Measurements from ENCODE around the gene TPD52L2.
"Not testable (repeated sequence)": the region's sequence is repeated elsewhere in the genome, so short reads cannot be mapped to it uniquely, and the experiment has no call there.

TPD52L2 gene

DNA sequence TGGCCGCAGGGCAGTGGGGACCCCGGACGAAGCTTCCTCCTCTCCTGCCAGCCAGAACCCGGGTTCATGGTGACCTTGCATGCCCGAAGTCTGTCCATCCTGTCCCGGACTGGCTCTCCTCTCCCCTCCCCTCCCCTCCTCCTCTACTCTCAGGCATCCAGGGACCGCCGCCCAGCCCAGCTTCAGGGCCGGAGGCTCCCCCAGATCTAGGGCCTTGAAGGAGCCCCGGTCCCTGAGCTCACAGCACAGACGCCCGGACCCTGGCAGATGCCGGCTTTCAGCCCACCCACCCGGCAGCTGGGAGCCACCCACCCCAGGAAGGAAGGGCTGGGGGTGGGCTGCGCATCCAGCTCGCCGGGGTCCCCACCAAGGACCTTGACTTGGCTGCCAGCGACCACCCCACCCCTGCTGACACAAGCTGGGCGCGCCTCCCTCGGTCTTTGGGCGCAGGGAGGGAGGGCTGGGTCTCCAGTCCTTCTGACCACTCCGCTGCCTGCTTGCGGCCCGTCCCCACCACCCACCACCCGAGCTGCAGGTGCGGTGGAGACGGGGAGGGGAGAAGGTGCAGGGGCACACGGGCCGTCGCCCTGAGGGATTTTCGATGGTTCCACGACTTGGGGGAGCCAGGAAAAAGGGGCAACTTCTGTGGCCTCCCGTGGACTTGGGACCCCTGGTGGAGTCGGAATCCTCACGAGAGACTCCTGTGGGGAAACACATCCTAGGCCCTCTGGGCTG is 9.5 kb upstream of the TPD52L2 start:
- no peak for DNase-seq (ENCODE audit: low read depth in 2 of 2)

- DNase-seq (ENCODE audit: low read depth in 2 of 2) = no peak
These were observed 9.0 kb upstream of the TPD52L2 start for GRCh38 chr20:63856098-63856511.

DNA sequence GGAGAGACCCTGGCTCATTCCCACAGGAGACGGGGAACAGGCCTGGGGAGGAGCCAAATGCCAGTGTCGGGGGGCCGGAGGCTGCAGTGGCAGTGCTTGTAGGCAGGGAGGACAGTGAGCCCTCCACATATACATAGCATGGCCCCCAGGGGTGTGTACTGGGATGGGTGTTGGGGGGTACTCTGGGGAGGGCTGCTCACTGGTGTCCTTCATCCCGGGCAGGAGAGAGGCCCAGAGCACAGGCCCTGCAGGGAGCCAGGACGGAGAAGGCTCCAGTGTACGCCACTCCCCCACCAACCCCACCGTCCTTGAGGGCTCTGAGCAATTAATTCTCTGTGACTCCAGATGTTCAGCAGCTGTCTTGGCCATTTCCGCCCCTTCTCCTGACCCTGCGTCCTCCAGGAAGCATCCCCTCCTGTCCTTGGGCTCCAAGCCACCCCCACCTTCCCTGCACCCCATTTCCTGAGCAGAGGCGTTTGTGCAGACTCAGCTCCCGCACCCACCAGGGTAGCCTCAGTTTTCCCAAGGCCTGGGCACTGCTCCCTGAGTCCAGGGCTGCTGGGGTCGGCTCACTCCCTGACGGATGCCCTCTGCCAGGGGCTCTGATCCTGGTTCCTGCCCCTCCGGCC is 7.2 kb upstream of the TPD52L2 start:
- DNase-seq (ENCODE audit: low read depth in 2 of 2) = no peak

DNA sequence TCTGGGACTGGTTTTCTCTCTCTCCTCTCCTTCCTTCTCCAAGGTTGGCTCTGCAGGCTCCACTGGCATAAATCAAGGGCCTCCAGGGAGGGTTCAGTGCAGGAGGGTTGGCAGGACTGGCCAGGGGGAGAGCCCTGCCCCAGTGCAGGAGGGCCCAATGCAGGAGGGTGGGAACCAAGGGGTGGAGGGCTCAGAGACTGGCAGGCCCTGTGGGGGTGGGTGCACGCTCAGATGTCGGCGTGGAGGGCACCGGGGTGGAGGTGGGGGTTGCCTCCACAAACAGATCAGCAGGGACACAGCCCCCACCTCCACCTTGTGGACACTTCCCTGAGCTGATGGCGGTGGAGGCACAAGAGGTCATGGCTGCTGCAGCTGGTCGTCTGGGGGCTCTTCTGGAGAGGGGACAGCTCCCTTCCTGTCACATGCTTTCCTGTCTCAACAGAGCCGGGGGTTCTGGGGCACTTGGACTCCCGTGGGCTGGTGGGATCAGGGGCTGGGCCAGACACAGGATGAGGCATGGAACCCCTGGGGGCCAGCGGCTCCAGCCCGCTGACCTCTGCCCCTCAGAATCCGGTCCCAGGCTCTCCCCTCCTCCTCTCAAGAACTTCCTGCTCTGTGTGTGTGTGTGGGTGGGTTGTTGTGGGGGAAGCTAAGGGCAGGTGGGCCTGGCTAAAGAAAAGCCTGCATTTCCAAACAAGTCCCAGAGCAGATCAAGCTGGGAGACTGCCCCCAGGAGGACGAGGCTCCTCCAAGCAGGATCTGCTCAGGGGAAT is 6.5 kb upstream of the TPD52L2 start:
- no peak for DNase-seq (ENCODE audit: low read depth in 2 of 2)

DNA sequence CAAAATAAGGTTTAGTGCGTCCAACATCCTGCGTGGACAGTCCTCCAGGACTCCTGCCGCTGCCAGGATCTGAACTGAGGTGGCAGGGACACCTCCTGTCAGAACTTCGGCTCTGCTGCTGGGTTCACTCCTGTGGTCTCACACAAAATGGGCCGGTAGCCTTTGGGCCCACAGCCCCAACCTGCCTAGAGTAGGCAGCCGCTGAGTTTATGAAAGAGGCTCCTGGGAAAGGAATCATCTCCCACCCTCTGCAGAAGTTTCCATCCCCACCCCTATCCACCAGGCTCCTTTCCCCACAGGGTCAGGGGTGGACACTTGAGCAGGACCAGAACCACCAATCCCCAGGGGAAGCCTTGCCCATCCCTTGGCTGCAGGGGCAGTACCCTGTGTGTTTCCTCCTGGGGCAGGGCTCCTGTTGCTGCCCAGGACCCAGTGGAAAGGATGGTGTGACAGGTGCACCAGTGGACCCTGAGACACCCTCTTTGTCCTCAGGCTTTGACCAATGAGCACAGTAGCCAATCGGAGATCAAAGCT is 5.8 kb upstream of the TPD52L2 start:
- DNase-seq (ENCODE audit: low read depth in 2 of 2) = no peak

- no peak for DNase-seq (ENCODE audit: low read depth in 2 of 2)
These were observed 4.6 kb upstream of the TPD52L2 start for GRCh38 chr20:63860325-63861051.

GRCh38 chr20:63861365-63861934 is 3.6 kb upstream of the TPD52L2 start, which contains the start of gene ABHD16B:
ABHD16B (plus strand) TSS chr20:63861498; CDS start chr20:63861541, 43 bp downstream.
- DNase-seq (ENCODE audit: low read depth in 2 of 2) = no peak

DNA sequence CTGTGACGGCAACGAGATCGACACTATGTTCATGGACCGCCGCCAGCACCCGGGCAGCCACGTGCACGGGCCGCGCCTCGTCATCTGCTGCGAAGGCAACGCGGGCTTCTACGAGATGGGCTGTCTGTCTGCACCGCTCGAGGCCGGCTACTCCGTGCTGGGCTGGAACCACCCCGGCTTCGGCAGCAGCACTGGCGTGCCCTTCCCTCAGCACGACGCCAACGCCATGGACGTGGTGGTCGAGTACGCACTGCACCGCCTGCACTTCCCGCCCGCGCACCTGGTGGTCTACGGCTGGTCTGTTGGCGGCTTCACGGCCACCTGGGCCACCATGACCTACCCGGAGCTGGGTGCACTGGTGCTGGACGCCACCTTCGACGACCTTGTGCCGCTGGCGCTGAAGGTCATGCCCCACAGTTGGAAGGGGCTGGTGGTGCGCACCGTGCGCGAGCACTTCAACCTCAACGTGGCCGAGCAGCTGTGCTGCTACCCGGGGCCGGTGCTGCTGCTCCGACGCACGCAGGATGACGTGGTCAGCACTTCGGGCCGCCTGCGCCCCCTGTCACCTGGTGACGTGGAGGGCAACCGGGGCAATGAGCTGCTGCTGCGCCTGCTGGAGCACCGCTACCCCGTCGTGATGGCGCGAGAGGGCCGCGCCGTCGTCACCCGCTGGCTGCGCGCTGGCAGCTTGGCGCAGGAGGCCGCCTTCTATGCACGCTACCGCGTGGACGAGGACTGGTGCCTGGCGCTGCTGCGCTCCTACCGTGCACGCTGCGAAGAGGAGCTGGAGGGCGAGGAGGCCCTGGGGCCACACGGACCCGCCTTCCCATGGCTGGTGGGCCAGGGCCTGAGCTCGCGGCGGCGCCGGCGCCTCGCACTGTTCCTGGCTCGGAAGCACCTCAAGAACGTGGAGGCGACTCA is 2.8 kb upstream of the TPD52L2 start:
- no peak for DNase-seq (ENCODE audit: low read depth in 2 of 2)

DNA sequence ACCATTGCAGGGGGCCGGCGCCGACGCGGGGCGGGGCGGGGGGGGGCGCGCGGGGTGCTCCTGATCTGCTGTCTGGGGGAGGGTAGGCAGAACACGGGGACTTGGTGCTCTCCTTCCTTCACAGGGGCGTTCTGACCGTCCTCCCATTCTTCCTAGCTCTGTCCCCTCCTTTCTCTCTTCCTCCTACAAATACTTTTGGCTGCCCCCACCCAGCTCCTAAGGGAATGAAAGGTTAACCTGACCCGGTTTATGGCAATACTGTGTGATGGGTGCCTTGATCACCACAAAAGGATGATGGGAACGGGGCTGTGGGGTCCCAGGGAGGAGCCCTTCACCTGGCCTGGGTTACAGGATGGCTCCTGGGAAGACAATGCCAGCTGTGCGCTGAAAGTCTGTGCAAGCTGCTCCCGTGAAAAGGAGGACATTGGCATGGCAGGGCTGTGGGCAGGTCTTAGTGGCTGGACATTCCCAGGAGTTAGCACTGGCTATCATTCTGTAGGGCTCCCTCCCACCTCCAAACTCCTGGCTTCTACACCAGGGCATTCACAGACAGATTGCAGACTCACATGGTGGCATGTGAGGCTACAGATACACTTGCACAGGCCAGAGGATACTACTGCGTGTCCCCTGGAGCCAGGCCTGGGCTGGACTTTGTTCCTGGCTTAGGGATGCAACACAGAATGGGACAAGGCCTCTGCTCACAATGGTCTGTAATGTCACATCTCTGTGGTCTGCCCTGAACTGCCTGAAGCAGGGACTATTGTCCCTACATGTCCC is 1.9 kb upstream of the TPD52L2 start:
- DNase-seq (ENCODE audit: low read depth in 2 of 2) = no peak

DNA sequence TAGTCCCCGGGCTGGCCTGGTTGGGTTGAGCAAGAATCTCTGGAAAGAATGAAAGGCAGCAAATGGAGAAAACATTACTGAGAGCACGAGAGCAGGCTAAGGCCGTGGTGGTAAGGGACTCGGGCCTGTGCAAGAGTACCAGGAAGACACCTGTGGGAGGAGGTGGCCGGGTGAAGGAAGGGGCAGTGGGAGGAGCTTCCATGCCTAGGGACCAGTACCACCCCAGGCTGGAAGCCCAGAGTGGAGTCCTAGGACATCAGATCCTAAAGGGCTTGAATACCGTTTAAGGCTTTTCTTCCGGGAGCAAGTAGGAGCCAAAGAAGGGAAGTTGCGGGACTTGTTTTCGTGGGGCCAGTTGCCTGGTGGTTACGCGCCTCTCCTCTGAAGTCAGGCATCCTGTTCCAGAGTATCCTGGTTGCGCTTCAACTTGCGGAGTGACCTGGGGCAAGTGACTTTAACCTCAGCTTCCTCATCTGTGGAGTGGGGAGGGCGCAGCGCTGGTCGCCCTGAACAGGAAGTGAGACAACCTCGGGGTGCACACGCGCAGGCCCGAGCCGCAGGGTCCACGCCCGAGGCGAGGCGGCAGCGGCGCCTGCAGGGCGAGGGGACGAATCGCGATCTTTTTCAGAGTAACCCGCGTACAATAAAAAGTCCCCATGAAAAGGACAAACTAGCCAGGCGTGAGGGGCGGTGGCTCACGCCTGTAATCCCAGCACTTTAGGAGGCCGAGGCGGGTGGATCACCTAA is 1.1 kb upstream of the TPD52L2 start:
- DNase-seq (ENCODE audit: low read depth in 2 of 2) = peak; percentile 69 to 74

- no peak for DNase-seq (ENCODE audit: low read depth in 2 of 2)
These were observed 509 bp upstream of the TPD52L2 start for GRCh38 chr20:63864545-63864977.

GRCh38 chr20:63867042-63867441 is 2.0 kb downstream of the TPD52L2 start:
- not testable (repeated sequence) for DNase-seq (ENCODE audit: low read depth in 2 of 2)

GRCh38 chr20:63868264-63868663 is 3.2 kb downstream of the TPD52L2 start:
- no peak for DNase-seq (ENCODE audit: low read depth in 2 of 2)

DNA sequence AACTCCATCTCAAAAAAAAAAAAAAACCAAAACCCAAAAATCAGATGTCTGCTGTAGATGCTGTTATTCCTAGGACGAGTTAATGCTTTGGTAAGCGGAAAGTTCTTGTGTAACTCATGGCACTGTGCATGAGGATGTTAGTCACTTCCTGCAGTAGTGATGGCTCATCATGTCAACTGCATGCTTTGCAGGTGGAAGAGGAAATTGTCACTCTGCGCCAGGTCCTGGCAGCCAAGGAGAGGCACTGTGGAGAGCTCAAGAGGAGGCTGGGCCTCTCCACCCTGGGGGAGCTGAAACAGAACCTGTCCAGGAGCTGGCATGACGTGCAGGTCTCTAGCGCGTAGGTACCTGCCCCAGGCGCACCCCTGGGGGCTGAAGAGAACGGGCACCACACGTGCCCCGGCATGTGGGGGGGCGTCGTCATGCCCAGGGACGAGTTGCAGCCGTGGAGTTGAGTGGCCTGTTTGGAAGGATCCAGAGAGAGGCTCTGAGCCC is 8.5 kb downstream of the TPD52L2 start:
- peak in 1 of 2 donors; percentile 45 for DNase-seq (ENCODE audit: low read depth in 2 of 2)

DNA sequence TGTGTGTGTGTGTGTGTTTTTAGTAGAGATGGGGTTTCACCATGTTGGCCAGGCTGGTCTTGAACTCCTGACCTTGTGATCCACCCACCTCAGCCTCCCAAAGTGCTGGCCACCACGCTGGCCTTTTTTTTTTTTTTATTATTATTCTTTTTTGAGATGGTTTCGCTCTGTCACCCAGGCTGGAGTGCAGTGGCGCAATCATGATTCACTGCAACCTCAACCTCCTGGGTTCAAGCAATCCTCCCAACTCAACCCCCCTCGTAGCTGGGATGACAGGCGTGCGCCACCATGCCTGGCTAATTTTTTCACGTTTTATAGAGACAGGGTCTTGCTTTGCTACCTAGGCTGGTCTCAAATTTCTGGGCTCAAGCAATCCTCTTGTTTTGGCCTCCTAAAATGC is 9.2 kb downstream of the TPD52L2 start:
- not testable (repeated sequence) for DNase-seq (ENCODE audit: low read depth in 2 of 2)

DNA sequence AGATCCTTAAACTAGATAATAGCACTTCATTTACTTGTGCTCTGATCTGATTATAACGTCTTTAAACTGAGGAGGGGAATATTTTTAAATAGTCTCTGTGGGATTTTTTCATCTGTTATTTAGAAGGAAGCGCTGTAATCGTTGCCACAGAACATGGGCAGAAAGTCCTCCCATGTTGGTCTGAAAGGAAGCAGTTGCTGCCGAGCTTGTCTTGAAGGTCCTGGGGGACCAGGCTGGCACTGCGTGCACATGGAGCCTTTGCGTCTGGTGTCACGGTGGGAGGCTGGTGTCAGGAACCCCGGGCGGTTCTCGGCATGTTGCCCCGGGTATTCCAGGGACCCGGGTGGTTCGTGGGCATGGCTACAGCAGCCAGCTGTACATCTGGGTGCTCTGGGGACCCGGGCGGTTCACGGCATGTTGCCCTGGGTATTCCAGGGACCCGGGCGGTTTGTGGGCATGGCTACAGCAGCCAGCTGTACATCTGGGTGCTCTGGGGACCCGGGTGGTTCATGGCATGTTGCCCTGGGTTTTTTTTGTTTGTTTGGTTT is 11.5 kb downstream of the TPD52L2 start:
- DNase-seq (ENCODE audit: low read depth in 2 of 2) = no peak

DNA sequence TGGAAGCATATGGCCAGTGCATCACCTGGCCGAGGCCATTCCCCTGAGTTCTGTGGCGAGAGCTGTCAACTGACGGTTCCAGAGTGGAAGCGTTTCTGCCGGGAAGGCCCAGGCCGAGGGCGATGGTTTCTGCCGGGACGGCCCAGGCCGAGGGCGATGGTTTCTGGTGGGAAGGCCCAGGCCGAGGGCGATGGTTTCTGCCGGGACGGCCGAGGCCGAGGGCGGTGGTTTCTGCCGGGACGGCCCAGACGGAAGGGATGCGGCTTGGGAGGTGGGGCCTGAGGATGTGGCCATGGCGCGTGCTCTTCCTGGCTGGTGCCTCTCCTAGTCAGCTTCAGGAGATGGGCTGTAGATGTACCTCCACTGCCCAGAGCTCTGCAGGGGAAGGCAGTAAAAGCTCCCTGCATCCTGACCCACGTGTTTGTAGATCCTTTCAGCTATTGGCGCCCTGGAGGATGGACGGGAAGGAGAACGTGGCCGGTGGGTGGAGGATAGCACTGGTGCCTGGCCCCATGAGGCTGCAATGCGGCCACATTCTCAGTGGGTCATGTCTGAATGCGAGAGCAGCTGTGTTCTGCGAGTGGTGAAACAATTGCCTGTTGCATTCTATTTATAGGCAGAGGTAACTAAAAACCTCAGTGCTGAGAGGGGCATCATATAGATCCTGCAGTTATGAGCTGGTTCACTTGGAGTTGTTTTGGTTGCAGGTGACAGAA is 12.8 kb downstream of the TPD52L2 start:
- no peak for DNase-seq (ENCODE audit: low read depth in 2 of 2)
